GM19238 (cell line): ENCODE data around the gene PRAMEF25.
"Not testable (repeated sequence)": the region's sequence is repeated elsewhere in the genome, so short reads cannot be mapped to it uniquely, and the experiment has no call there.

Experiments
- DNase-seq: peaks from one replicate; pipeline ENCODE4 v3.0.0; 2011; ENCODE audit warnings: low spot score; ENCODE audit not compliant: insufficient read length

Gene PRAMEF25

GRCh38 chr1:13070474-13070873, at the start of gene PRAMEF25:
Gene PRAMEF25 (plus strand): TSS chr1:13070774. CDS start chr1:13073694, 2,920 bp downstream.
- DNase-seq, result not testable (repeated sequence)

- DNase-seq, result not testable (repeated sequence)
Observed at GRCh38 chr1:13056475-13056874, 14.1 kb upstream of the PRAMEF25 start, which contains the start of gene PRAMEF27. Gene PRAMEF27 (minus strand): TSS chr1:13056575. CDS start chr1:13053659, 2,916 bp downstream.

- not testable (repeated sequence) for DNase-seq
Observed at GRCh38 chr1:13116754-13117153, 46.2 kb downstream of the PRAMEF25 start, which contains the start of gene HNRNPCL2. Gene HNRNPCL2 (minus strand): TSS chr1:13116854. CDS start chr1:13116400, 454 bp downstream.
